HG02943 (cell line): ENCODE measurements around the gene PCSK7.
"Not testable (repeated sequence)": the region's sequence is repeated elsewhere in the genome, so short reads cannot be mapped to it uniquely, and the experiment has no call there.

Experiments used
- ATAC-seq: cut with Tn5 transposase; IDR thresholded peaks from one replicate; pipeline ENCODE4 v1.9.1; 2021; ENCODE audit warnings: mild to moderate bottlenecking, low read depth, moderate library complexity; ENCODE audit not compliant: unreplicated experiment

The PCSK7 gene

GRCh38 chr11:117186431-117186761 is 45.5 kb downstream of the PCSK7 start:
- ATAC-seq = no peak

- ATAC-seq = no peak
These were observed 46.0 kb downstream of the PCSK7 start for GRCh38 chr11:117185736-117186430.

GRCh38 chr11:117183724-117184349 is 48.0 kb downstream of the PCSK7 start:
- no peak for ATAC-seq

GRCh38 chr11:117183178-117183577 is 48.7 kb downstream of the PCSK7 start:
- ATAC-seq = not testable (repeated sequence)

- ATAC-seq = no peak
These were observed 49.3 kb downstream of the PCSK7 start for GRCh38 chr11:117182551-117182935.

GRCh38 chr11:117181586-117182550 is 50.0 kb downstream of the PCSK7 start:
- no peak for ATAC-seq

- no peak for ATAC-seq
These were observed 51.0 kb downstream of the PCSK7 start for GRCh38 chr11:117180661-117181585.

- no peak for ATAC-seq
These were observed 51.9 kb downstream of the PCSK7 start for GRCh38 chr11:117180020-117180419.

- peak; percentile 32 for ATAC-seq
These were observed 52.5 kb downstream of the PCSK7 start for GRCh38 chr11:117179048-117179999.

GRCh38 chr11:117178210-117179034 is 53.5 kb downstream of the PCSK7 start, which contains the start of gene SIDT2:
Gene SIDT2, plus strand, starts transcription at chr11:117178743. Its CDS starts 521 bp downstream, at chr11:117179264.
- ATAC-seq = peak; percentile 75

- no peak for ATAC-seq
These were observed 54.2 kb downstream of the PCSK7 start for GRCh38 chr11:117177534-117178209.

- ATAC-seq = no peak
These were observed 55.7 kb downstream of the PCSK7 start for GRCh38 chr11:117176186-117176585.

- no peak for ATAC-seq
These were observed 56.1 kb downstream of the PCSK7 start for GRCh38 chr11:117175781-117176180.

GRCh38 chr11:117175104-117175503 is 56.8 kb downstream of the PCSK7 start:
- no peak for ATAC-seq

- ATAC-seq = no peak
These were observed 59.0 kb downstream of the PCSK7 start for GRCh38 chr11:117172724-117173421.

GRCh38 chr11:117171404-117172061 is 60.3 kb downstream of the PCSK7 start:
- ATAC-seq = no peak
